Liver (tissue), 9 donors: ENCODE measurements around the gene RHPN2. TPM values are rescaled to one million over a fixed set of nuclear protein-coding genes. Genes with fewer than 3 reads are reported as not detected.
A peak's percentile ranks its signal among the peaks of the same experiment; 100 is the strongest.

Experiments used
- DNase-seq: peaks from one replicate; pipeline ENCODE4 v3.0.0-alpha.2; 2017; ENCODE audit warnings: low spot score
- H3K27ac ChIP-seq, 2 donors: one replicate each; pipeline ENCODE4 v1.7.0; 2013; ENCODE audit warnings: inconsistent platforms in 2 of 2, low read length in 2 of 2, control low read depth in 1 of 2, low read depth in 1 of 2, mild to moderate bottlenecking in 1 of 2
- H3K27me3 ChIP-seq, 4 donors: one replicate each; pipeline versions ENCODE4 v1.6.1 to v1.7.0; 2013; ENCODE audit warnings: low read length in 3 of 4, inconsistent platforms in 1 of 4, mild to moderate bottlenecking in 1 of 4, moderate library complexity in 1 of 4; ENCODE audit not compliant: control insufficient read depth in 4 of 4, insufficient read depth in 4 of 4
- H3K36me3 ChIP-seq, 4 donors: one replicate each; pipeline versions ENCODE4 v1.6.1 to v1.7.0; 2013; ENCODE audit warnings: low read length in 3 of 4, mild to moderate bottlenecking in 3 of 4, low read depth in 1 of 4, moderate library complexity in 1 of 4; ENCODE audit not compliant: control insufficient read depth in 4 of 4, insufficient read depth in 3 of 4
- H3K4me1 ChIP-seq, 4 donors: one replicate each; pipeline versions ENCODE4 v1.6.1 to v1.7.0; 2013; ENCODE audit warnings: low read length in 3 of 4, mild to moderate bottlenecking in 3 of 4, moderate library complexity in 1 of 4; ENCODE audit not compliant: control insufficient read depth in 4 of 4, insufficient read depth in 4 of 4
- H3K4me3 ChIP-seq, 3 donors: one replicate each; pipeline versions ENCODE4 v1.6.1 to v1.7.0; 2013; ENCODE audit warnings: low read length in 3 of 3, control low read depth in 1 of 3, low read depth in 1 of 3, mild to moderate bottlenecking in 1 of 3
- H3K9ac ChIP-seq, 2 donors: one replicate each; pipeline ENCODE4 v1.7.0; 2013; ENCODE audit warnings: low read length in 2 of 2, mild to moderate bottlenecking in 2 of 2, moderate library complexity in 2 of 2, control low read depth in 1 of 2, low read depth in 1 of 2
- H3K9me3 ChIP-seq, 4 donors: one replicate each; pipeline versions ENCODE4 v1.6.1 to v1.7.0; 2013; ENCODE audit warnings: low read length in 3 of 4; ENCODE audit not compliant: control insufficient read depth in 4 of 4
- EGR1 ChIP-seq, 2 donors: IDR thresholded peaks; 2 replicates each; pipeline ENCODE4 v1.6.1; 2016 to 2018; ENCODE audit warnings: antibody characterized with exemption in 2 of 2, low read depth in 2 of 2
- FOXA1 ChIP-seq: IDR thresholded peaks from 2 replicates; pipeline ENCODE4 v1.6.1; 2016; ENCODE audit warnings: antibody characterized with exemption
- FOXA2 ChIP-seq: IDR thresholded peaks from 2 replicates; pipeline ENCODE4 v1.6.1; 2016; ENCODE audit warnings: antibody characterized with exemption
- GABPA ChIP-seq, 2 donors: IDR thresholded peaks in 1 of 2; conservative IDR thresholded peaks in 1 of 2; 2 replicates each; pipeline ENCODE4 v1.6.1; 2016; ENCODE audit warnings: antibody characterized with exemption in 2 of 2, mild to moderate bottlenecking in 1 of 2, moderate library complexity in 1 of 2
- HNF4A ChIP-seq, 2 donors: conservative IDR thresholded peaks; 2 replicates each; pipeline ENCODE4 v1.6.1; 2016; ENCODE audit warnings: antibody characterized with exemption in 2 of 2, mild to moderate bottlenecking in 2 of 2
- HNF4G ChIP-seq: IDR thresholded peaks from 2 replicates; pipeline ENCODE4 v1.6.1; 2016; ENCODE audit warnings: antibody characterized with exemption
- JUND ChIP-seq, 2 donors: IDR thresholded peaks; 2 replicates each; pipeline ENCODE4 v1.6.1; 2016; ENCODE audit warnings: antibody characterized with exemption in 2 of 2
- NR2F2 ChIP-seq: IDR thresholded peaks from 2 replicates; pipeline ENCODE4 v1.6.1; 2016; ENCODE audit warnings: antibody characterized with exemption
- RAD21 ChIP-seq, 2 donors: IDR thresholded peaks; 2 replicates each; pipeline ENCODE4 v1.6.1; 2016; ENCODE audit warnings: antibody characterized with exemption in 2 of 2, mild to moderate bottlenecking in 2 of 2
- RXRA ChIP-seq, 2 donors: IDR thresholded peaks; 2 replicates each; pipeline ENCODE4 v1.6.1; 2017 to 2018; ENCODE audit warnings: antibody characterized with exemption in 2 of 2, mild to moderate bottlenecking in 1 of 2
- SP1 ChIP-seq: IDR thresholded peaks from 2 replicates; pipeline ENCODE4 v1.6.1; 2018; ENCODE audit warnings: antibody characterized with exemption, mild to moderate bottlenecking
- TAF1 ChIP-seq: conservative IDR thresholded peaks from 2 replicates; pipeline ENCODE4 v1.6.1; 2016; ENCODE audit warnings: antibody characterized with exemption, mild to moderate bottlenecking
- YY1 ChIP-seq: IDR thresholded peaks from 2 replicates; pipeline ENCODE4 v1.6.1; 2016; ENCODE audit warnings: antibody characterized with exemption, mild to moderate bottlenecking
- WGBS: extraction: QIAGEN DNeasy Blood & Tissue Kit; methylation state at CpG from one replicate; pipeline ENCODE4 v1.1.7; 2013; 5-methylcytosine and 5-hydroxymethylcytosine counted together
- polyA plus RNA-seq, 2 donors: library from polyadenylated mRNA; stranded (reverse) in 1 of 2; unstranded in 1 of 2; fragments of 200-250 nt in 1 of 2; fragments of >200 nt in 1 of 2; fragmentation: Nextera tagmentation in 1 of 2; extraction: Ambion mirVana in 1 of 2; gene quantifications; one replicate each; pipeline versions ENCODE4 v1.2.1 to v1.2.3, GENCODE V29; 2013 to 2015
- total RNA-seq, 2 donors: library from RNA; depleted of rRNA; stranded (reverse); fragments of >200 nt; gene quantifications; one replicate each; pipeline ENCODE4 v1.2.3, GENCODE V29; 2014
- TF ChIP-seq, protein P1 (sequence below): fragments of 150-350 bp; IDR thresholded peaks from 2 replicates; pipeline ENCODE4 v1.5.1; 2017; ENCODE audit warnings: improper control_type of control experiment, low read depth, low read length; ENCODE audit not compliant: missing input control
- TF ChIP-seq, protein P2 (sequence below): IDR thresholded peaks from 2 replicates; pipeline ENCODE4 v1.6.1; 2016; ENCODE audit warnings: antibody characterized with exemption, mild to moderate bottlenecking
- TF ChIP-seq, protein P3 (sequence below): IDR thresholded peaks from 2 replicates; pipeline ENCODE4 v1.6.1; 2016; ENCODE audit warnings: antibody characterized with exemption
- TF ChIP-seq, protein P4 (sequence below): IDR thresholded peaks from 2 replicates; pipeline ENCODE4 v1.6.1; 2016; ENCODE audit warnings: antibody characterized with exemption
- TF ChIP-seq, protein P5 (sequence below): IDR thresholded peaks from 2 replicates; pipeline ENCODE4 v1.6.1; 2016; ENCODE audit warnings: antibody characterized with exemption
- donor health status: healthy.
- donor health status: healthy.
- donor health status: healthy.
- donor health status: healthy.
- donor health status: healthy.

Gene RHPN2
- total and polyA plus RNA-seq, 4 donors = 7.6 to 31.5 (median 9.8) TPM

DNA sequence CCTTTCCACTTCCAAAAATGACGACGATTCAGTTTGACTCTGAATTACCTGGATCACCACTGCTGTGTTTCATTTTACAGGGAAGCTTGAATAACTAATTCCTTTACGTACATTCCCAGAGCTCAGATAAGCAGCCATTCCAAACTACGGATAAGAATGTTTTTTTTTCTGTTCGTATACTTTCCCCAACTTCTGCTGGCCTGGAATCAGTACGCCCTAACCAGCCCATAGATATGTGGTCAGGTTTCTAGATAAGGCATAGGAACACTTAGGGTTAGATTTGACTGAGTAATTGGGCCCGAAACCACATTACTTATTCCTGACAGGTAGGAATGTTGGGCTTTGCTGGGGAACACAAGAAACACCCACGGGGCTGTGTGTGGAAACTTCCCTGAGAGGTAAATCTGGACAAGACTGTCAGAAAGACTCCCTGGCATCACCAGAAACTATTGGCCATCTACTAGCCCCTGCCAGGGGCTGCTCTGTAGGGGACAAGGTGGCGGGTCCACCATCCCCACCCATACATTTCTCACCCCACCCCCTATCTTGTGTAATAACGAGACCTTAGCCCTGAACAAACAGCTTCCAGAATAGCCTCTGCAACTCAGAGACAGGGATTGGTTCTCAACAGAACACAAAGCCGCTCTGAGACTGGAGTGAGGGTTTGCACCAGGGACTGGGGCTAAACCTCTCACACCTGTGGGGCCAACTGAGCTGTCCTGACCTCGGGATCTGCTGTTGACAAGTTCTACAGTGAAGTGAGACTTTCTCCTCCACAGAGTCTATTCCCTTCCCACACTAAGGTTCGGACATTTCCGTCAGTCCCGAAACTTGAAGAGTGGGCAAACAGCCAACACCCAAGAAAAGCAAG is 15.6 kb downstream of the RHPN2 start:
- H3K27ac ChIP-seq = peak overlapping the region in 1 of 2 donors; percentile 46
- 61% methylated on average over 15 of the region's 15 CpGs for WGBS
- H3K4me1 ChIP-seq = peaks cover 11 to 30% (median 16%) of the 10 kb centered on the region in 4 donors
- no peak overlapping the region for H3K9ac ChIP-seq
- H3K36me3 ChIP-seq = peaks cover 0 to 3% (median 0%) of the 10 kb centered on the region in 4 donors
- no peak overlapping the region for H3K4me3 ChIP-seq
- H3K27me3 ChIP-seq = no peaks in the 10 kb centered on the region
- no peak for DNase-seq
- TF ChIP-seq HNF4G (no peak), SP1 (no peak), RXRA (IDR thresholded peaks at IDR 0.05) (no peak), JUND (IDR thresholded peaks at IDR 0.05) (no peak), RAD21 (IDR thresholded peaks at IDR 0.05) (no peak), FOXA2 (no peak), HNF4A (conservative IDR thresholded peaks at IDR 0.05) (no peak), FOXA1 (no peak), NR2F2 (no peak), TAF1 (no peak), YY1 (no peak), GABPA (IDR thresholded peaks at IDR 0.05 in 1 of 2, conservative IDR thresholded peaks at IDR 0.05 in 1 of 2) (no peak), EGR1 (IDR thresholded peaks at IDR 0.05; ENCODE audit: low read depth in 2 of 2) (no peak)
- TF ChIP-seq, protein P1, sequence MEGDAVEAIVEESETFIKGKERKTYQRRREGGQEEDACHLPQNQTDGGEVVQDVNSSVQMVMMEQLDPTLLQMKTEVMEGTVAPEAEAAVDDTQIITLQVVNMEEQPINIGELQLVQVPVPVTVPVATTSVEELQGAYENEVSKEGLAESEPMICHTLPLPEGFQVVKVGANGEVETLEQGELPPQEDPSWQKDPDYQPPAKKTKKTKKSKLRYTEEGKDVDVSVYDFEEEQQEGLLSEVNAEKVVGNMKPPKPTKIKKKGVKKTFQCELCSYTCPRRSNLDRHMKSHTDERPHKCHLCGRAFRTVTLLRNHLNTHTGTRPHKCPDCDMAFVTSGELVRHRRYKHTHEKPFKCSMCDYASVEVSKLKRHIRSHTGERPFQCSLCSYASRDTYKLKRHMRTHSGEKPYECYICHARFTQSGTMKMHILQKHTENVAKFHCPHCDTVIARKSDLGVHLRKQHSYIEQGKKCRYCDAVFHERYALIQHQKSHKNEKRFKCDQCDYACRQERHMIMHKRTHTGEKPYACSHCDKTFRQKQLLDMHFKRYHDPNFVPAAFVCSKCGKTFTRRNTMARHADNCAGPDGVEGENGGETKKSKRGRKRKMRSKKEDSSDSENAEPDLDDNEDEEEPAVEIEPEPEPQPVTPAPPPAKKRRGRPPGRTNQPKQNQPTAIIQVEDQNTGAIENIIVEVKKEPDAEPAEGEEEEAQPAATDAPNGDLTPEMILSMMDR = no peak
- TF ChIP-seq, protein P2, sequence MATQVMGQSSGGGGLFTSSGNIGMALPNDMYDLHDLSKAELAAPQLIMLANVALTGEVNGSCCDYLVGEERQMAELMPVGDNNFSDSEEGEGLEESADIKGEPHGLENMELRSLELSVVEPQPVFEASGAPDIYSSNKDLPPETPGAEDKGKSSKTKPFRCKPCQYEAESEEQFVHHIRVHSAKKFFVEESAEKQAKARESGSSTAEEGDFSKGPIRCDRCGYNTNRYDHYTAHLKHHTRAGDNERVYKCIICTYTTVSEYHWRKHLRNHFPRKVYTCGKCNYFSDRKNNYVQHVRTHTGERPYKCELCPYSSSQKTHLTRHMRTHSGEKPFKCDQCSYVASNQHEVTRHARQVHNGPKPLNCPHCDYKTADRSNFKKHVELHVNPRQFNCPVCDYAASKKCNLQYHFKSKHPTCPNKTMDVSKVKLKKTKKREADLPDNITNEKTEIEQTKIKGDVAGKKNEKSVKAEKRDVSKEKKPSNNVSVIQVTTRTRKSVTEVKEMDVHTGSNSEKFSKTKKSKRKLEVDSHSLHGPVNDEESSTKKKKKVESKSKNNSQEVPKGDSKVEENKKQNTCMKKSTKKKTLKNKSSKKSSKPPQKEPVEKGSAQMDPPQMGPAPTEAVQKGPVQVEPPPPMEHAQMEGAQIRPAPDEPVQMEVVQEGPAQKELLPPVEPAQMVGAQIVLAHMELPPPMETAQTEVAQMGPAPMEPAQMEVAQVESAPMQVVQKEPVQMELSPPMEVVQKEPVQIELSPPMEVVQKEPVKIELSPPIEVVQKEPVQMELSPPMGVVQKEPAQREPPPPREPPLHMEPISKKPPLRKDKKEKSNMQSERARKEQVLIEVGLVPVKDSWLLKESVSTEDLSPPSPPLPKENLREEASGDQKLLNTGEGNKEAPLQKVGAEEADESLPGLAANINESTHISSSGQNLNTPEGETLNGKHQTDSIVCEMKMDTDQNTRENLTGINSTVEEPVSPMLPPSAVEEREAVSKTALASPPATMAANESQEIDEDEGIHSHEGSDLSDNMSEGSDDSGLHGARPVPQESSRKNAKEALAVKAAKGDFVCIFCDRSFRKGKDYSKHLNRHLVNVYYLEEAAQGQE = no peak
- TF ChIP-seq, protein P3, sequence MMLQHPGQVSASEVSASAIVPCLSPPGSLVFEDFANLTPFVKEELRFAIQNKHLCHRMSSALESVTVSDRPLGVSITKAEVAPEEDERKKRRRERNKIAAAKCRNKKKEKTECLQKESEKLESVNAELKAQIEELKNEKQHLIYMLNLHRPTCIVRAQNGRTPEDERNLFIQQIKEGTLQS = no peak
- TF ChIP-seq, protein P4, sequence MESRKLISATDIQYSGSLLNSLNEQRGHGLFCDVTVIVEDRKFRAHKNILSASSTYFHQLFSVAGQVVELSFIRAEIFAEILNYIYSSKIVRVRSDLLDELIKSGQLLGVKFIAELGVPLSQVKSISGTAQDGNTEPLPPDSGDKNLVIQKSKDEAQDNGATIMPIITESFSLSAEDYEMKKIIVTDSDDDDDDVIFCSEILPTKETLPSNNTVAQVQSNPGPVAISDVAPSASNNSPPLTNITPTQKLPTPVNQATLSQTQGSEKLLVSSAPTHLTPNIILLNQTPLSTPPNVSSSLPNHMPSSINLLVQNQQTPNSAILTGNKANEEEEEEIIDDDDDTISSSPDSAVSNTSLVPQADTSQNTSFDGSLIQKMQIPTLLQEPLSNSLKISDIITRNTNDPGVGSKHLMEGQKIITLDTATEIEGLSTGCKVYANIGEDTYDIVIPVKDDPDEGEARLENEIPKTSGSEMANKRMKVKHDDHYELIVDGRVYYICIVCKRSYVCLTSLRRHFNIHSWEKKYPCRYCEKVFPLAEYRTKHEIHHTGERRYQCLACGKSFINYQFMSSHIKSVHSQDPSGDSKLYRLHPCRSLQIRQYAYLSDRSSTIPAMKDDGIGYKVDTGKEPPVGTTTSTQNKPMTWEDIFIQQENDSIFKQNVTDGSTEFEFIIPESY = no peak
- TF ChIP-seq, protein P5, sequence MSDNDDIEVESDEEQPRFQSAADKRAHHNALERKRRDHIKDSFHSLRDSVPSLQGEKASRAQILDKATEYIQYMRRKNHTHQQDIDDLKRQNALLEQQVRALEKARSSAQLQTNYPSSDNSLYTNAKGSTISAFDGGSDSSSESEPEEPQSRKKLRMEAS = no peak
- H3K9me3 ChIP-seq = no peaks in the 10 kb centered on the region
